Astrocyte of the spinal cord (primary cell): Measurements from ENCODE around the gene GALNTL6.
A peak's percentile ranks its signal among the peaks of the same experiment; 100 is the strongest.

Source experiments
- DNase-seq: peaks from one replicate; pipeline ENCODE4 v3.0.0; 2011; ENCODE audit warnings: low read depth, low spot score
- H3K4me3 ChIP-seq: 2 replicates; pipeline ENCODE4 v1.5.1; 2011; ENCODE audit warnings: low read depth, mild to moderate bottlenecking, low read length, moderate library complexity
- CTCF ChIP-seq: IDR thresholded peaks from 2 replicates; pipeline ENCODE4 v1.5.1; 2012; ENCODE audit warnings: low read depth, mild to moderate bottlenecking, low read length, inconsistent platforms
- in situ Hi-C: cut with HindIII; loops from 2 replicates; pipeline ENCODE4 v1.10.0; 2017; ENCODE audit warnings: low sequenced_read_pairs

The GALNTL6 gene

GRCh38 chr4:172826861-172827260 is 1013.7 kb downstream of the GALNTL6 start:
- in situ Hi-C loops: no loop called here
- no peak overlapping the region for H3K4me3 ChIP-seq
- no peak for DNase-seq
- no peak for TF ChIP-seq CTCF

GRCh38 chr4:172830295-172830764 is 1017.1 kb downstream of the GALNTL6 start:
- in situ Hi-C loops: no loop called here
- peak; percentile 19 for TF ChIP-seq CTCF
- DNase-seq: peak; percentile 34
- no peak overlapping the region for H3K4me3 ChIP-seq

- no peak overlapping the region for H3K4me3 ChIP-seq
- no peak for DNase-seq
- in situ Hi-C loops: no loop called here
- no peak for TF ChIP-seq CTCF
Observed at GRCh38 chr4:172836661-172837060, 1023.5 kb downstream of the GALNTL6 start.

- H3K4me3 ChIP-seq: no peak overlapping the region
- in situ Hi-C loops: no loop called here
- no peak for TF ChIP-seq CTCF
- no peak for DNase-seq
Observed at GRCh38 chr4:172838111-172838510, 1024.9 kb downstream of the GALNTL6 start.

GRCh38 chr4:172838943-172839342 is 1025.7 kb downstream of the GALNTL6 start:
- no peak for TF ChIP-seq CTCF
- H3K4me3 ChIP-seq: no peak overlapping the region
- no peak for DNase-seq
- in situ Hi-C loops: no loop called here

GRCh38 chr4:172842779-172843178 is 1029.6 kb downstream of the GALNTL6 start:
- in situ Hi-C loops: no loop called here
- no peak for TF ChIP-seq CTCF
- H3K4me3 ChIP-seq: no peak overlapping the region
- no peak for DNase-seq

- in situ Hi-C loops: no loop called here
- no peak for DNase-seq
- H3K4me3 ChIP-seq: no peak overlapping the region
- no peak for TF ChIP-seq CTCF
Observed at GRCh38 chr4:172843192-172843591, 1030.0 kb downstream of the GALNTL6 start.
